Adrenal gland (tissue), 5 donors: Measurements from ENCODE around the gene WDR20.

Experiments used
- POLR2A ChIP-seq, 2 donors: fragments of 450-650 bp; IDR thresholded peaks; one replicate each; pipeline ENCODE4 v1.6.1; 2017; ENCODE audit warnings: antibody characterized with exemption in 2 of 2, mild to moderate bottlenecking in 2 of 2, moderate library complexity in 1 of 2
- TF ChIP-seq, protein P1 (sequence below), 6 experiments: fragments of 450-650 bp in 4 of 6; fragments of 200-600 bp in 2 of 6; sonication (generic) in 1 of 6; IDR thresholded peaks; 1 replicate in 5 of 6; 2 replicates in 1 of 6; pipeline versions ENCODE4 v1.5.1 to v1.8.0; 2016 to 2021; ENCODE audit warnings: antibody characterized with exemption in 6 of 6, mild to moderate bottlenecking in 2 of 6, moderate library complexity in 1 of 6
- donor health status: DM: no; HTN: no; CAD: no.

DNA sequence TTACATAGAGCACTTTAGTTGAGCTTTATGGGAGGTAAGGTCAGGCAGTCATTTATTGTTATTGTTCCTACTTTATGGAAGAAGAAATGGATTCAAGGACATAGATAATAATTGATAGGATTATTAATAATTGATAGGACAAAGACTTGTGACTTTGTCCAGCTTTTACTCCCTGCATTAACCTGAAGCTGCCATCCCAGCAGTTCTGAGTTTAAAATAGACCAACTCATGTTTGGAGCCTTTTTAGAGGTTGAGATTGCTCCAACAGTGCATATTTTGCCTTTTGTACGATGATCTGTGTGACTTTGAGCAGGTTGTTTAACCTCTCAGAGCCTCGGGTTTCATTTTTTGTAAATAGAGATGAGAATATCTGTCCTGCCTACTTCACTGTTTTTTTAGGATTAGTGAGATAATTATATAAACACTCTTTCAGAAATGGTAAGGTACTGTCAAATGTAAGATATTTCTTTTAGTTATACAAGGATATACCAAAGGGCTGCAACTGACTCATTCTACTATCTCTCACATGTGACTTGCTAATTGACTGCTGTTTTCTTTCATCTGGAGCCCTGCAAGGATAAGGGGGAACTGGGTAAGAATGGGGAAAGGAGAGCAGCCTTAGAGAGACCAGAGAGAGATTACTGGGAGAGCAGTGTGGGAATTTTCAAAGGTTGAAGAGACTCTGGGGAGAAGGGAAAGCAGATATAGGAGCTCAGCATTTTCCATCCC lies 15.3 kb downstream of the WDR20 start:
- TF ChIP-seq, protein P1, sequence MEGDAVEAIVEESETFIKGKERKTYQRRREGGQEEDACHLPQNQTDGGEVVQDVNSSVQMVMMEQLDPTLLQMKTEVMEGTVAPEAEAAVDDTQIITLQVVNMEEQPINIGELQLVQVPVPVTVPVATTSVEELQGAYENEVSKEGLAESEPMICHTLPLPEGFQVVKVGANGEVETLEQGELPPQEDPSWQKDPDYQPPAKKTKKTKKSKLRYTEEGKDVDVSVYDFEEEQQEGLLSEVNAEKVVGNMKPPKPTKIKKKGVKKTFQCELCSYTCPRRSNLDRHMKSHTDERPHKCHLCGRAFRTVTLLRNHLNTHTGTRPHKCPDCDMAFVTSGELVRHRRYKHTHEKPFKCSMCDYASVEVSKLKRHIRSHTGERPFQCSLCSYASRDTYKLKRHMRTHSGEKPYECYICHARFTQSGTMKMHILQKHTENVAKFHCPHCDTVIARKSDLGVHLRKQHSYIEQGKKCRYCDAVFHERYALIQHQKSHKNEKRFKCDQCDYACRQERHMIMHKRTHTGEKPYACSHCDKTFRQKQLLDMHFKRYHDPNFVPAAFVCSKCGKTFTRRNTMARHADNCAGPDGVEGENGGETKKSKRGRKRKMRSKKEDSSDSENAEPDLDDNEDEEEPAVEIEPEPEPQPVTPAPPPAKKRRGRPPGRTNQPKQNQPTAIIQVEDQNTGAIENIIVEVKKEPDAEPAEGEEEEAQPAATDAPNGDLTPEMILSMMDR (IDR thresholded peaks at IDR 0.05) = no peak
- no peak for TF ChIP-seq POLR2A (IDR thresholded peaks at IDR 0.05)
